Measurements from ENCODE around the gene RSPH1.
A peak's percentile ranks its signal among the peaks of the same experiment; 100 is the strongest.

Gene RSPH1

GRCh38 chr21:42531771-42532170 is 35.7 kb upstream of the RSPH1 start:
- DNase-seq (ENCODE audit: low read depth) = no peak

GRCh38 chr21:42530167-42530518 is 34.1 kb upstream of the RSPH1 start:
- no peak for DNase-seq (ENCODE audit: low read depth)

GRCh38 chr21:42527489-42528158 is 31.6 kb upstream of the RSPH1 start:
- no peak for DNase-seq (ENCODE audit: low read depth)

GRCh38 chr21:42527127-42527488 is 31.1 kb upstream of the RSPH1 start:
- no peak for DNase-seq (ENCODE audit: low read depth)

GRCh38 chr21:42526379-42526727 is 30.3 kb upstream of the RSPH1 start:
- no peak for DNase-seq (ENCODE audit: low read depth)

GRCh38 chr21:42525676-42526378 is 29.8 kb upstream of the RSPH1 start:
- DNase-seq (ENCODE audit: low read depth) = no peak

- no peak for DNase-seq (ENCODE audit: low read depth)
Measured at GRCh38 chr21:42525029-42525581, 29.1 kb upstream of the RSPH1 start.

- DNase-seq (ENCODE audit: low read depth) = peak; percentile 51
Measured at GRCh38 chr21:42524341-42525028, 28.5 kb upstream of the RSPH1 start.

- no peak for DNase-seq (ENCODE audit: low read depth)
Measured at GRCh38 chr21:42523941-42524340, 27.9 kb upstream of the RSPH1 start.

GRCh38 chr21:42523211-42523610 is 27.2 kb upstream of the RSPH1 start:
- no peak for DNase-seq (ENCODE audit: low read depth)

GRCh38 chr21:42522771-42523170 is 26.7 kb upstream of the RSPH1 start:
- DNase-seq (ENCODE audit: low read depth) = no peak

GRCh38 chr21:42522271-42522670 is 26.2 kb upstream of the RSPH1 start:
- DNase-seq (ENCODE audit: low read depth) = no peak

GRCh38 chr21:42521805-42522204 is 25.8 kb upstream of the RSPH1 start:
- DNase-seq (ENCODE audit: low read depth) = no peak

- DNase-seq (ENCODE audit: low read depth) = no peak
Measured at GRCh38 chr21:42521384-42521783, 25.4 kb upstream of the RSPH1 start.

- DNase-seq (ENCODE audit: low read depth) = no peak
Measured at GRCh38 chr21:42520628-42521253, 24.7 kb upstream of the RSPH1 start.

GRCh38 chr21:42518626-42519025 is 22.6 kb upstream of the RSPH1 start:
- no peak for DNase-seq (ENCODE audit: low read depth)

- peak; percentile 75 for DNase-seq (ENCODE audit: low read depth)
Measured at GRCh38 chr21:42518215-42518614, 22.2 kb upstream of the RSPH1 start.

GRCh38 chr21:42515708-42516502 is 19.9 kb upstream of the RSPH1 start:
- DNase-seq (ENCODE audit: low read depth) = peak; percentile 44

GRCh38 chr21:42514883-42515228 is 18.8 kb upstream of the RSPH1 start:
- DNase-seq (ENCODE audit: low read depth) = no peak

GRCh38 chr21:42513985-42514882 is 18.2 kb upstream of the RSPH1 start:
- DNase-seq (ENCODE audit: low read depth) = peak; percentile 13
